Ramos (cell line): ENCODE results near the gene HDAC4.
"Not testable (repeated sequence)": the region's sequence is repeated elsewhere in the genome, so short reads cannot be mapped to it uniquely, and the experiment has no call there.

Source experiments
- in situ Hi-C: fragments of 300-500 bp; cut with MboI; formaldehyde crosslinking; loops from one replicate; pipeline ENCODE4 v1.14.3; 2022; ENCODE audit warnings: low sequenced_read_pairs; ENCODE audit not compliant: unreplicated experiment

The HDAC4 gene

DNA sequence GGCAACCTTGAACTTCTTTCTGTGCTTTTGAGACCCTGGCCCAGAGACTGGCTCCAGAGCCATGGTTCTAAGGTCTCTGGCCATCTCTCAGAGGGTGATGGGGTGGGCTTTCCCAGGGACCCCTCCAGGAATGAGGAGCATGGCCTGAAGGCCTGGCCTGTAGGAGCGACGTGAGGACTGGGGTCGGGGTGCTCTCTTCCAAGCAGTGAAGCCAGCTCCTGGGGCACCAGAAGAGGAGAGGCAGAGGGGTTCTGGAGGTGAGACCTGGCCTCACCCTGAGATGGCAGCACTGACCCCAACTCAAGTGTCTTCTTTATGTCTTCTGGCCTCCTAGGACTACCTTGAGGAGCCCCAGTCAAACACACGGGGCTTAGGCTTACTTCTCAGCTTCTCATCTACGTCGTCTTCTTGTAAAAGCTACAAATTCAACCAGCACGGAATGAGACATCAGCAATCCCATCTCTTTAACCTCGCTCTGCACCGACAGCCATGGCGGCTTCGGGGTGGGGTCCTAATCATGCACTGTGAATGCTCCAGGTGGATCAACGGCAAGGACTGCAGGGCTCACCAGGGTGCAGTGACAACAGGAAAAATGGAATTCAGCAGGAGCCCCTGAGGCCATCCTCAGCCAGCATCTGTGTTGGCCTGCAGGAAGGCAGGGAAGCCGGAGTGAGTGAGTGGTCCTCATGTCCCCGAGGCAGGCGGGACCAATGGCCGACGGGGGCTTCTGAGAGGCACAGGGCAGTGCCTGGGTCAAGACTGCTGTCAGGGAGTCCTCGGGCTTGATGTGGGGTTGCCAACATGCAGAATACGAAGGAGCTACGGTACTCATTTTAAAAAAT, 214.1 kb downstream of the HDAC4 start:
- in situ Hi-C loops, result no loop called here

DNA sequence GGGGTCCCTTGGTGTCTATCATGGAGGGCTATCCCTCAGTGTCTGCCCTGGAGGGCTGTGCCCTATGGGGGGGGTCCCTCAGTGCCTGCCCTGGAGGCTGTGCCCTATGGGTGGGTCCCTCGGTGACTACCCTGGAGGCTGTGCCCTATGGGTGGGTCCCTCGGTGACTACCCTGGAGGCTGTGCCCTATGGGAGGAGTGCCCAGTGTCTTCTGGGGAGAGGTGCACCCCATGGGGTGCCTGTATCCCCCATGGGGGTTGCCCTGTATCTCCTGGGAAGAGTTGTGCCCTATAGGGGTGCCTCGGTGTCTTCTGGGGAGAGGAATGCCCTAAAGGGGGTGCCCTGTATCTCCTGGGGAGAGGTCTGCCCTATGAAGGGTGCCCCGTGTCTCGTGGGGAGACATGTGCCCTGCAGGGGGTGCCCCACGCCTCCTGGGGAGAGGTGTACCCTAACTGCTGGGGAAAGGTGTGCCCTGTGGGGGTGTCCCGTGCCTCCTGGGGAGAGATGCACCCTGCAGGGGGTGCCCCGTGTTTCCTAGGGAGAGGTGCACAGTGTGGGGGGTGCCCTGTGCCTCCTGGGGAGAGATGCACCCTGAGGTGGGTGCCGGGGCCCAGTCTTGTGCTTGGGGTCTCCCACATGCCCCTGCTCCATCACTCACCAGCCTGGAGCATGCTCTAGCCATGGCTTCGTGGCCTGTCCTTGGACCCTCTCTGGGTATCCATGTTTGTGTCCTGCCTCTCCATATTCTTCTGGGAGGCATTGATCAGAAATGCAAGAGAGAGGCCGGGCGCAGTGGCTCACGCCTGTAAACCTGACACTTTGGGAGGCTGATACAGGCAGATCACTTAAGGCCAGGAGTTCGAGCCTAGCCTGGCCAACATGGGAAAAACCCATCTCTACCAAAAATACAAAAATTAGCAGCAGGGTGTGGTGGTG, 215.6 kb downstream of the HDAC4 start:
- in situ Hi-C loops, result no loop called here

DNA sequence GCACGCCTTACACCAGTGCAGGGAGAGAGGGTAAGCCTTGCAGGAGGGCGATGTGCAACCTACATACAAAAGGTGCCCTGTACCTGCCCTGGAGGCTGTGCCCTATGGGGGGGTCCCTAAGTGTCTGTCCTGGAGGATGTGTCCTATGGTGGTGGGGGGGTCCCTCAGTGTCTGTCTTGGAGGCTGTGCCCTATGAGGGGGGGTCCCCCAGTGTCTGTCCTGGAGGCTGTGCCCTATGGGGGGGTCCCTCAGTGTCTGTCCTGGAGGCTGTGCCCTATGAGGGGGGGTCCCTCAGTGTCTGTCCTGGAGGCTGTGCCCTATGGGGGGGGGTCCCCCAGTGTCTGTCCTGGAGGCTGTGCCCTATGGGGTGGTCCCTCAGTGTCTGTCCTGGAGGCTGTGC, 216.6 kb downstream of the HDAC4 start:
- in situ Hi-C loops, result no loop called here

DNA sequence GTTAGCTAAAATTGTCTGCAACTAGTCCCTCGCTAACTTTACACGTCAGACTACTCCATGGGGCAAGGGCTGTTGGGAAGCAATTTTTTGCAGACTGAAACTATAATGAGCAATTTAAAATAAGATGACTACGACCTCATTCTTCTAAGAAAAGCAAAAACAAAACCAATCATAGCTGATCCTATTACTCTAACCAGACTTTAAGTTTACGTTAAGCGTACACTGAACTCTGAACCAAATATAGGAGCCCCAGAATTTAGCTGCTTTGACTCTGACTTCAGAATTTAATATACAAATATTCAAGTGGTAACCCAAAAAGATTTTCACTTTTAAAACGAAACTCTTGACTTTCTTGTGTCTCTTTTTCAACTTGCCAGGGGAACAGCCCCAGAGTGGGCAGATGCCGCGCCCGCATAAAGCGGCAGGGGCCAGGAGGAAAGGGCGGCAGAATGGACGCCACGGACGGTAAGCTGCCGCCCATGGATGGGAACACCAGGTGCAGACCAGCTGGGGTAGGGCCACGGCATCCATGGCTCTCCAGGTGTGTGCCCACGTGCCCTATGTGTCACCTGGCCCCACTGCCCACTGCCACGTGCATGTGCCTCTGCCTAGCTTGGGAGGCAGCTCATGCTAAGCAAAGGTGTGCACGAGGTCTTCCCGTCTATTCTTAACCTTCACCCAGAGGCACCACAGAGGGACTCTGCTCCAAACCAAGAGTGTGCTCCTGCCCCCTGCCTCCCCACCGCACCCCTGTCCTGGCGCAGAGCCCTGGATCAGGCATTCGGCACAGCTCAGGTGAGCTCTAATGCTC, 217.6 kb downstream of the HDAC4 start:
- in situ Hi-C loops, result no loop called here

DNA sequence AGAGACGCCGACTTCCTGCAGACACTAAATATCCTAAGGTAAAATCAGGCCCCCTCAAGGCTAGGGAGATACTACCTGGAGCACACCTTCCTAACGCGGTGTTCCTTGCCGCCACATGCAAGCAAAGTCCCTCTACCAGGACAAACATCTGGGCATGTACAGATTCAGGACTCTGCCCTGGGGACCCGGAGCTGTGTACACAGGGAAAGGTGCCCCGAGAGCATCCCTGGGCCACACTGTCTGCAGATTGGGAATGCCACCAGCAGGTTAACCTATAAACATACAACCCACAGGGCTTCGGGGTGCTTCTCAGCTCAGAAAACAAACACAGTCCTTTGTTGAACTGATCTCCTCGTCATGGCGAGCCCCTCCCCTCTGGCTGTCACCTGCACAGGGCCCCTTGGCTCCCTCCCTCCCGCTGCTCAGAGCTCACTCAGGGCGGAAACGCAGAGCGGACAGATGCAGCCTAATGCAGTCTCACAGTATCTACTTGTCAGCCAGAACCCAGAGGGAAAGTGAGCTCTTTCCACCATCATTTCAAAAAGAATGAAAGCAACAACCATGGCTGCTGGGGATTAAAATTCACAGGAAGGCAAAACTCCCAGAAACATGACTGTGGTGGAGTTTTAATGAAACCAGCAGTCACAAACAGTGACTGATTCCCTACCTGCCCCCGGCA, 218.8 kb downstream of the HDAC4 start:
- in situ Hi-C loops, result no loop called here

DNA sequence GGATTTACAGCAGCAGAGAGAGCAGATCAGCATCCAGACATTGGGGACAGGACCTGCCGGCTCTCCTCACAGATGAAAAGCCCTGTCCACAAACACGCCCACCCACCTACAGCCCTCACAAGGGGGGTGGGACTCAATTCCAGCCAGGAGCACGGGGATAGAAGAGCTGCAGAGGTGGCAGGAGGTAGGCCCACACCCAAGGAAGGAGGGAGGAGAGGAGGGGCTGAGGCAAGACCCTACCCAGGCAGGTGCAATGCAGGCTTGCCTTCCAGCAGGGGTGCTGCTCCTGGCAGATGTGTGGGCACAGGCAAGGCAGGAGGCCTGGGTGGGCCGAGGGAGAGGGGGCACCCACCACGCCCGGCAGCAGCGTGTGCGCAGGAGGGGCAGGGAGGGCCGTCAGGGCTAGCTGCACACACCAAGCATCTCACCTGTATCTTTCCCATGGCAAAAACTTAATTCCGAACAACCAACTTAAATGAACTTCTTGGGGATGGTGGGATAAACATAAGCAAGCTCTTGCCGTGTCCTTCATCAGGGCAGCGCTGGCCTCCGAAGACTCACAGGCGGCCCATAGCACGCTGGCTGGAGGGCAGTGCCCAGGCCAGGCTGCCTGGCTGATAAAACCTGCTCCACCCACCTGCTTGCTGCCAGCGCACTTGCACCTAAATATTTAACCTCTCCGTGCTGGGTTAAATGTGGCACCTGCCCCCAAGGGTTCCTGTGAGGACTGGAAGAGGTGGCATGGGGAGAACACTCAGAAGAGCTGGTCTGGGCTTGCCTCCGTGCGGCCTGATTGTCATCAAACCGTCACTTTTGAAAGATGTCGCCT, 219.5 kb downstream of the HDAC4 start:
- in situ Hi-C loops, result no loop called here

DNA sequence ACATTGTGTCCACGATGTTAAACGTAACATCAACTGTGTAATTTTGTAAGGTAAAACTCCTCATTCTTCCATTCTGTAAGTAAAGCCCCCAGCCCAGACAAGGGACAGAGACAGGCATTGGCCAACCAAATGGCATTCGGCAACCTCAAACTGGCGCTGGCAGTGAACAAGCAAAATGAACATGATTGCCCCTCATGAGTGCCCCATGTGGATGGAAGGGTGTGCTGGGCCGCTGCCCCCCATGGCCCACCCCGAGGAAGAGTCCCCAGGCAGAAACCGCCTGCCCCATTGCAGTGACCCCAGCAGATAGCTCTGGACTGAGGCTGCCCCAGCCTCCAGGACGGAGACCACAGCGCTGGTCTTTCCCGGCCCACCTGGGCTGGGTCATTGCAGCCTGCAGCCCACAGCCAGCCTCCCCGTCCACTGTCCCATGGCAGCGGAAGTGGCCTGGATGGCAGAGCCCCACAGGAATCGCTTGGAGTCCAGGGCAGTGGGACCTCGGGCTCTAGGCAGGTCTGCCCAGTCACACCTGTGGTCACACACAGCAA, 220.2 kb downstream of the HDAC4 start:
- in situ Hi-C loops, result no loop called here

DNA sequence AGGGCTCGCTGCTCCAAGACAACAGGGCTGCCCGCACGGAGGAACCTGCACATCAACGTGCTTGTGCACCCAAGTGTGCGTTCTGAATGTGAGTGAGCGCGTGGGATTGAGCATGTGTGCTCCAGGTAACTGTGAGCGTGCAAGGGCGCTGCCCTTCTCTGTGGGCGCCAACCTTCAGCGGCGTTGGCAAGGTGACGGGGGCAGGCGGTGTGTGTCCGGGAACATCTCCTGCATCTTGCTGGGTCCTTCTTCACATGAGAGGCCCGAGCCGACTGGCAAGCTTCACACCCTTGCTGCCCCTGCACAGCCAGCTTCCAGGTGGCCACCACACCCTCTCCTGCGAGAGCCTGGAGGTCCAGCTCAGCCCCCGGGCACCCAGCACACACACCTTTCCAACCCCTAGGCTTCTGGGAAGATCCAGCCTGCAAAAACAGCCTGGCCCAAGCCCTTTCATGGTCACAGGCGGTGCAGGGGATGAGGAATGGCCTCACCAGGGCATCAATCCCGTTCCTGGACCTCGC, 220.9 kb downstream of the HDAC4 start:
- in situ Hi-C loops, result no loop called here

DNA sequence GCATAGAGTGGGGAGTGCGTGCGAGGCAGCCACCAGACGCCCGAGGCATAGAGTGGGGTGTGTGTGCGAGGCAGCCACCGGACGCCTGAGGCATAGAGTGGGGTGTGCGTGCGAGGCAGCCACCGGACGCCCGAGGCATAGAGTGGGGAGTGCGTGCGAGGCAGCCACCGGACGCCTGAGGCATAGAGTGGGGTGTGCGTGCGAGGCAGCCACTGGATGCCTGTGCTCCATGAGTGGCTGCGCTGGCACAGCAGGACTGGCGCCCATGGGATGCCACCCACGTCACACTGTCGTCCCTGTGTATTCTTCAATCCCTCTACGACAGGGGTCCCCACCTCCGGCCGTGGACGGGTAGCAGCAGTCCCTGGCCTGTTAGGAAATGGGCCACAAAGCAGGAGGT, 221.9 kb downstream of the HDAC4 start:
- in situ Hi-C loops, result no loop called here

DNA sequence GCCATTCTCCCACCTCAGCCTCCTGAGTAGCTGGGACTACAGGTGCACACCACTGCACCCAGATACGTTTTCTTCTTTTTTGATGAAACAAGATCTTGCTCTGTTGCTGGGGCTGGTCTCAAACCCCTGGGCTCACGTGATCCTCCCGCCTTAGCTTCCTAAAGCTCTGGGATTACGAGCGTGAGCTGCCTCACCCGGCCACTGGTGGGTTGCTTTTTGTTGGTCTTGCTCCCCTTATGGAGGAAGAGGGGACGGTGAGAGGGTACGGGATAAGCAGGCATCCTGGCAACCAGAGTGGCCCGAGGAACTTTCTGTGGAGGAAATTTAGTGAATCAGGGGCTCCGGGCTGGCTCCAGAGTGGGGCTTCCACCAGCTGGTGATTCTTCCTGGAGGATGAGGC, 222.3 kb downstream of the HDAC4 start:
- in situ Hi-C loops, result no loop called here

DNA sequence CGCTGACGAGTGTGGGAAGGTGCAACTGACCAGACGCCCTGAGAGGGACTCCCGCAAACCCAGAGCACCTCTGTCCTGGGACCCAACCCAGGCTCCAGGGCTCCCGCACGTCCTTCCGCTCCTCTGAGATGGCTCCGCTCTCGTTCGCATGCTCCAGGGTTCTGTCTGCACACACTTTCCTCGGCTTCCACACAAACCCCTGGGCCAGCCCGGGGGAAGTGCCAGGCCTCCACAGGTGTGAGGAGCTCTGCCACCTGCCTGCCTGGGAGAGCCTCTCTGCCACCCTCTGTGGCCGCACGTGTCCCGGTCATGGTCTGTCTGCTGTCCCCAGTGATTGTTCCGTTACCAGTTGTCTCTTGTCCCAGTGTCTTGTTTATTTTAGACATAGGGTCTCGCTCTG, 222.9 kb downstream of the HDAC4 start:
- in situ Hi-C loops, result no loop called here

DNA sequence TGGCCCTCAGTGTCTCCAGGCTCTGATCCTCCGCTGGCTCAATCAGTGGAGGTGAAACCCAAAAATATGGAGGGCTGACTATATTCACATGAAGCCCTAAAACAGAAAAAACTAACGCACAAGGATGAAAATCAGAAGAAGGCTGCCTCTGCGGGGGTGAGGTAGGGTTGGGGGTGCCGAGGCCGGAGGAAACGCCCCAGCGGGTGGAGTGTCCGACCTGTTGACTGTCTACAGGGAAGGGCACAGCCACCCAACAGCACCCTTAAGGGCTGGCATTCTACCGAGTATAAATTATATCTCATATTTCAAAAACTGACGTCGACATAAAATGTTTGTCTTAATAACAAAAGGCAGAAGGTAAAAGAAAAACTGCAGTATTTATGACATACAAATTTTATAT, 223.5 kb downstream of the HDAC4 start:
- in situ Hi-C loops, result no loop called here

DNA sequence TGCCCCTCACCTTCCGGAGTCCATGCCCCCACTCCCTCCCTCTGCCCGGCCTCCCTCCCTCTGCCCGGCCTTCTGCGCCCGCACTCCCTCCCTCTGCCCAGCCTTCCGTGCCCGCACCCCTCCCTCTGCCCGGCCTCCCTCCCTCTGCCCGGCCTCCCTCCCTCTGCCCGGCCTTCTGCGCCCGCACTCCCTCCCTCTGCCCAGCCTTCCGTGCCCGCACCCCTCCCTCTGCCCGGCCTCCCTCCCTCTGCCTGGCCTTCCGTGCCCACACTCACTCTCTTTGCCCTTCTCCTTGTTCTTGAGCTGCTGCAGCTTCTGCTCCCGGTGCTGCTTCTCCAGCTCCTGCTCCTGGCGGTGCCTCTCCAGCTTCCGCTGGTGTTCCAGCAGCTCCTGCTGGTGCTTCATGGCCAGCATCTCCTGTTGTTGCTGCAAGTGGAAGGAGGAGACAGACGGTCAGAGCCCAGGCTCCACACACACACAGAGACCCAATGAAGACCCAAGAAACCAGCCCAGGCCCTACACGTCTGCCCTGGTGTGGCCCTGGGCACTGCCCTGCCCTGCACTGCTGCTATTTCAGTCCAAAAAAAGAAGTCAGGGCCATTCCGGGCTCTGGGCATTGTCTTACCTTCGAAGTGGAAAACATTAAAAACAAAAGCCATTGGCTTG, 224.5 kb downstream of the HDAC4 start:
- in situ Hi-C loops, result not testable (repeated sequence)

DNA sequence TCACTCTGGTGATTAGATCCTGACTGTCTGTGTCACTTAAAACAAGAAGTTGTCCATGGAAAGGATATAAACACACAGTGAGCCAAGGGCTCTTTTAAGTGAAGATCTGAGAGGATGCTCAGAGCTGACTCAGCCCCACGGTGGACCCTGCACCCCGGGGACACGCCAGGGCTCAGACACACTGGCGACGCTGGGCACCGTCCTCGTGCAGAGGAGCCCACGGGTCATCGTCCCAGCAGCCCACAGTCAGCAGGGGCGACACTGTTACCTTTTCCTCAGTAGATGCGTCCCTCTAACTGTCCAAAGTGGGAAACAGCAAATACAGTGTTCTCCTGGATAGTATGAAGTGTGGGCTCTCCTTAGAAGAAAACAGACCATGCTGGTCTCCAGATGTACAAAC, 225.6 kb downstream of the HDAC4 start:
- in situ Hi-C loops, result no loop called here

DNA sequence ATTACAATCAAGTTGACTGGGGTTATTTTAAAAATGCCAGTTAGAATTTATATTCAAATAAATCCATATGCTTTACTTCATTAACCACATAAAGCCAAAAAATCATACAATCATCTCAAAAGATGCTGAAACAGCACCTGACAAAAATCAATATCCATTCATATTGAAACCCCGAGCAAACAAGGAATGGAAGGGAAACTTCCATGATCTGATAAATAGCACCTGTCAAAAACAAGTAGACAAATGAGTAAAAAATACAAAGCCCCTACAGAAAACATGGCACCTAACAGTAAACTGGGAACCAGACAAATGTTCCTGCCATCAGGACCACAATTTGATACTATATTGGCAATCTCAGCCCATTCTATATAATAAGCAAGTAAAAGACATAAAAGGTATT, 227.5 kb downstream of the HDAC4 start:
- in situ Hi-C loops, result no loop called here

DNA sequence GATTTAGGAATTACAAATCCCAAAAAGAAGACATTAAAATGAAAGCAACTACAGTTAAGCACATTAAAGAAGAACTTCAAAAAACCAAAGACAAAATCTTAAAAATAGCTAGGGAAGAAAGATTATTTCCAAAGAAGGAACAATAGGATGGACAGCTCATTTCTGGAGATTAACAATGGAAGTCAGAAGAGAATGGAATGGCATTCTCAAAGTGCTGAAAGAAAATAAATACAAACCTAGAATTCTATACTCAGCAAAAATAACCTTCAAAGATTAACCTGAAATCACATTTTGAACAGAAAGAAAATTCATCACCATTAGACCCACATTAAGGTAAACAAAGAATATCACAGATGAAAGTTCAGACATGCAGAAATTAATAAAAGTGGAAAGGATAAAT, 229.2 kb downstream of the HDAC4 start:
- in situ Hi-C loops, result no loop called here

DNA sequence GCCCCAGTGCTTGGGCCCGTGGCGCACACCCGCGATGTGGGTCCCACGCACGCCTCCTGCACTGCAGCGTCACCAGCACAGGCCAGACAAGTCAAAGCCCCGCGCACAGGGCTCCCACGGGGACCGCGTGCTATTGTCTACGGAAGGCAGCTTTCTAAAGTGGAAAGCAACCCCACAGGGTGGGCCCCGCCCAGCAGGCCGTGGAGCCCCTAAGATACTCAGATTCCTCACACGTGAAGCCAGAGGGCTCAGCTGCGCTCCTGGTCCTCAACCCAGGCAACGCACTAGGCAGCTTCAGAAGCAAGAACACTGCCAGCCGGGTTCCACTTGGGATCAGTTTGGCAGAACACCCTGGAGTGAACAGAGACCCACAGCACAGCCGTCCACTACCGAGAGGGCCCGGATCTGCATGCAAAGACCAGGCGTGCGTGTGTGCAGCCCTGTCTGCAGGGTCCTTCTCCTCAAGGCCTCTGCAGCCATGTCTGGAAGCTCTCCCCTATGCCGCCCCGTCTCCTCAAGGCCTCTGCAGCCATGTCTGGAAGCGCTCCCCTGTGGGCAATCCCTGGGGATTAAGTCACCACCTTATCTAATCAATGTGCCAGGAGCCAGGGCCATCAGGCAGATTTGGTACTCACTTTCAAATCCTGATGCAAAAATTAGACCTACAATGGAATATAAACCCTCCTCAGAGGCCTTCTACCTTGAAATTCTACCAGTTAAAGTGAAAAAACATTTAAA, 231.3 kb downstream of the HDAC4 start:
- in situ Hi-C loops, result no loop called here
